GM19328 (cell line): ENCODE measurements around the gene IL10RB.

Source experiments
- ATAC-seq: cut with Tn5 transposase; IDR thresholded peaks from one replicate; pipeline ENCODE4 v1.9.1; 2021; ENCODE audit warnings: mild to moderate bottlenecking, moderate library complexity; ENCODE audit not compliant: unreplicated experiment

Gene IL10RB

GRCh38 chr21:33264561-33264960 lies 1.6 kb upstream of the IL10RB start:
- no peak for ATAC-seq

- ATAC-seq: peak; percentile 36
Observed at GRCh38 chr21:33265664-33266049, 510 bp upstream of the IL10RB start.

GRCh38 chr21:33266789-33267135 lies 595 bp downstream of the IL10RB start:
- no peak for ATAC-seq

GRCh38 chr21:33267250-33267649 lies 1.1 kb downstream of the IL10RB start:
- ATAC-seq: no peak

DNA sequence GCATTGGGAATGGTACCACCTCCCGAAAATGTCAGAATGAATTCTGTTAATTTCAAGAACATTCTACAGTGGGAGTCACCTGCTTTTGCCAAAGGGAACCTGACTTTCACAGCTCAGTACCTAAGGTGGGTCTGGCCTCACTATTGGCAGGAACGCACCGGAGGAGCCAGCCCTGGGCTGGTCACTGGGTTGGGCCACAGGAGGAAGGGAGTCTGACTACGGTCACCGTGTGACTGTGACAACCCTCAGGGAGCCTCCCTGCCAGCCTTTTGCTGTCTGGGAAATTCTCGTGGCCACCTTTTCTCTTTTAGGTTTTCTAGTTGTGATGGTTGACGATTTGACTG lies 2.2 kb downstream of the IL10RB start:
- ATAC-seq: no peak

DNA sequence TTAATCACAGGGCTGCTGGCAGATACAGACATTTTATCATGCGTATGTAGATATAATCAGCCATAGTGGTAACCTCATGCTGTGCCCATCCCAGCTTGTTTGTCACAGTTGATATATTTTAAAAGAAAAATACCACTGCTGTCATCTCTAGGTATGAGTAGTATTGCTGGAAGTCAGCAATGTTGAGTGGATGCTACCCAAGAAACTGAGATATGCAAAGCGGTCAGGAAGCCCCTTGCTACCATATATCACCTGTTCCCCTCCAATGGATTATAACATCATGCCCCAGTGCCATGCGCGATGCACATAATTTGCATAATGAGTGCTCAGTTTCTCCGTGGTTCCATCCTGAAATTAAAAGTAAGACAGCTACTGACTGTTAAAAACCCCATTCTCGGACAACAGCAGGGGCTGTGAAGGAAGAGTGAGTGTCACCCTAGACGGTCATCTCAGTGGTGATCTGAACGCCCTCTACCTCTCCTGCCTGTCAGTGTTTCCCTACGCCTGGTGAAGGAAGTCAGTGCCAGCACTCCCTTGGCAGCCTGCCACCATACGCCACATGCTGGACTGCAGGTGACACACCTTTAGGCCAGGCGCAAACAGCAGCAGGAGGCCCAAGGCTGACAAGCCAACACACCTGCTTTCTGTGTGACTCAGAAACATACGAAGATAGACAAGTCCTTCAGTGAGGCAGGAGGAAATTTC lies 2.7 kb downstream of the IL10RB start:
- ATAC-seq: no peak

DNA sequence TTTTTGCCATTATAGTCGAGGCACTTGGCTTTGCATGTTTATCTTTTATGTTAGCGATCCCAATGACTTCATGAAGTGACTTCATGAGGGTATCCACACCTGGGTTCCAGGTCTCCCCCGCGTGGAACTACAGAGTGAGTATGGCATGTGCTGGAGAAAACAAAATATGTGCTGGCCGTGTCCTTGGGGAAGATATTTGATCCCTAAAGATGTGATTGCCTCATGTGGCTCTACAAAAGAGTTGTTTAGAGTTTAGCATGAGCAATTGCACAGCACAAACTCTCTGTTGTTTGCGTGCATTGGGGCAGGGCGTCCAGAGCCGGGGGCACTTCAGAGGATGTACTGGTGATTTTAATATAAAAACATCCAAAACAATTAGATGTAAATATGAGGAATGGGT lies 4.8 kb downstream of the IL10RB start:
- ATAC-seq: no peak

DNA sequence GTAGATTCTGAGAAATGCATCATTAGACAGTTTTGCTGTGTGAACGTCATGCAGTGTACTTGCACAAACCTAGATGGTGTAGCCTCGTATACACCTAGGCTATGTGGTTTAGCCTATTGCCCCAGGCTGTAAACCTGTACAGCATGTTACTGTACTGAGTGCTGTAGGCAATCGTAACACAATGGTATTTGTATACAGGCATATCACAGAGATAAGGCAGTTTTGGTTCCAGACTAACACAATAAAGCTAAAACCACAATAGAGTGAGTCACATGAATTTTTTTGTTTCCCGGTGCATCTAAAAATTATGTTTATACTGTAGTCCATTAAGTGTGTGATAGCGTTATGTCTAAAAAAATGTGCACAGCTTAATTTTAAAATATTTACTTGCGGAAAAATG lies 6.9 kb downstream of the IL10RB start:
- ATAC-seq: no peak

DNA sequence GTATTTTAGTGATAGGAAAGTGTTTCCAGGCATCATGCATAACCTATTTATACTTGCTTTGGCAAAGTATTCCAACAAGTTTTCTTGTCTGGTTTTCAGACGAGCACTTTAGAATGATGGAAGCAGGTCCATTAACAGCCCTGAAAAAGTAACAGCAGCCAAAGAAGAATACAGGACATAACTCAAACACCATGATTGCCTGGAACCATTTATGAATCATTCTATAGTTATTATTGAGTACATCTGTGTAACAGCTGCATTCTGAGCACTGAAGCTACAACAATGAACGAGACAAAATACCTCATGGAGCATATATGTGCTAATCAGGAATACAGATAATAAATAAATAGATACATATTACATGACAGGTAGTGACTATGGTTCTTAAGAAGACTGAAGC lies 12.6 kb downstream of the IL10RB start:
- ATAC-seq: no peak

- ATAC-seq: no peak
Observed at GRCh38 chr21:33279330-33279820, 13.2 kb downstream of the IL10RB start.

DNA sequence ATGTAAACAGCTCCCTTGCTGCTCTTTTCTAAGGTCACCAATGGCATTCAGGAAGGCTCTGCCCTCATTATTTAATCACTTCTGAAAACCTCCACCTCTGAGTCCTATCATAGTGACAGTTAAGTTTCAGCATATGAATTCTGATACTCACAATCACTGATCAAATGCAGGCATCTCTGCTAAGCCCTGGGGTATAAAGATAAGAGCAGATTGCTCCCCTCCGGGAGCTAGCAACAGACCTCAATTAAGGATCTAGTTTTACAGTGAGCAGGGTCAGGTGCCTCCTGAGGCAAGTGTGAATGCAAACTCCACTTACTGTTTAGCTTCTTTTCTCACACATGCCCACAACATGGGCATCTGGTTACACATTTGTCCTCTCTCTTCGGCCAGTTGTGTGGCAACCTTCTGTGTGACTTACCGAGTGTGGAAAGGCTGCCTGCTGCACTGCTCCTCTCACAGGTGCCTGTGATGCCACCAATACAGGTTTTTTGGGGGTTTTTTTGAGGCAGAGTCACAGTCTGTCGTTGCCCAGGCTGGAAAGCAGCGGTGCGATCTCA lies 15.0 kb downstream of the IL10RB start:
- ATAC-seq: no peak

DNA sequence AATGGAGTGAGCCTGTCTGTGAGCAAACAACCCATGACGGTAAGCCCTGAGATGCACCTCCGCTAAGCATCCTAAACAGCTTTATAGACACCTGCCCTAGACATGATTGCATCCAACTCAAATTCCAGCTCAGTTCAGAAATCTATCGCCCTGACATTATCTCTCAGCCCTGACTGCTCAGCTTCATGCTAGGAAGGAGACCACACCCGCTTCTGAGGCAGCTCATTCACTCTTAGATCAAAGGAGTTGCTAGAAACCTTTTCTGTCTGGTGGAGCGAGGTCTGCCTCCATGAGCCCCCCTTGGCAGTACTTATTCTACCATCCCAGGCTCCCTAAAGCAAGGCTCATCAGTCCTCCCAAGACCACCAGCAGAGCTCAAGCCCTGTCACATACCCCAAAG lies 17.0 kb downstream of the IL10RB start:
- ATAC-seq: no peak

DNA sequence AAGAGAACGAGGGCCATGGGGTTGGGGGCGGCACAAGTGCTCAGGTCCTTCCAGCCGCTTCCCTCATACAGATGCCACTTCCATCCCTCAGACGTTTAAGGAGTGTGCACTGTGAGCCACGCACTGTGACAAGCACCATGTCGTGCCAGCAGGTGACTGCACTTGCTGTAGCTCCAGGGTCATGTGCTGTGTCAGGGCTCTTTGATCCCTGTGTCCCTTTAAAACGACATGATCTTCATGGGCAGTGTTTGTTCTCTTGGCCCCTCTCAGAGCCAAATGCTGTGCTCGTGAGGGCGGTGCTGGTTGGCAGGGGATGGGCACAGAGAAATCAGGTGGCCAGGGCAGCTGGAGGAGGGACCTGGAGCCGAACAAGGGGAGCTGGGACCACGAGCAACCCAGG lies 19.9 kb downstream of the IL10RB start:
- no peak for ATAC-seq

- ATAC-seq: no peak
Observed at GRCh38 chr21:33286600-33287456, 20.7 kb downstream of the IL10RB start.

DNA sequence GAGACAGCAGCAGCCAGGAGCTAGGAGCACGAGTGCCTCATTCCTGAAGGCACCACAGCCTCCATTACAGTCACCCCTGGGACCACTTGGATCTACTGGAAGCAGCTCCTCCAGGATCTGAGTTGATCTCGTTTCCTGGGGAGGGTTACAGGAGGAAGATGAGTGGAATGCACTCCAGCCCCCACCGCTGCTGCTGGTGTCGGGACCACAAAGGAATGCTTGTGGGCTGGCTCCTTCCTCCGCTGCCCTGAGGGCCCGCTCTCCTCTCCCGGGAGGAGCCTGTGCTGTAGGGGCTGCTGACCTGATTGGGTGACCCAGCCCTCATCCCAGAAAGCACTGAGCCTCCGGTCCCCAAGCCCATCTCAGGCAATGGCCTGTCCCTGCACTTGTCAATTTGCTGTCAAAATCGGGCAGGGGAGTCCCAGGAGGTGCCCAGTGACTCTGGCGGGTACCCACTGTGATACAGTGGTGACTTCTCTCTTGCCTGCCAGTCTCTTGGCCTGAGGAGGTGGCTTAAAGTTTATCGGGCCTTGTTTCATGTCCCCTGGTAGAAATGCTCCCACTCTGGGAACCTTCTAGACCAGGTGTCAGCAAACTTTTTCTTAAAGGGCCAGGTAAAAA lies 23.1 kb downstream of the IL10RB start:
- no peak for ATAC-seq

GRCh38 chr21:33290441-33290840 lies 24.3 kb downstream of the IL10RB start:
- no peak for ATAC-seq

GRCh38 chr21:33291686-33292085 lies 25.5 kb downstream of the IL10RB start:
- ATAC-seq: no peak

- no peak for ATAC-seq
Observed at GRCh38 chr21:33292724-33293123, 26.6 kb downstream of the IL10RB start.

- ATAC-seq: no peak
Observed at GRCh38 chr21:33293136-33293535, 27.0 kb downstream of the IL10RB start.

DNA sequence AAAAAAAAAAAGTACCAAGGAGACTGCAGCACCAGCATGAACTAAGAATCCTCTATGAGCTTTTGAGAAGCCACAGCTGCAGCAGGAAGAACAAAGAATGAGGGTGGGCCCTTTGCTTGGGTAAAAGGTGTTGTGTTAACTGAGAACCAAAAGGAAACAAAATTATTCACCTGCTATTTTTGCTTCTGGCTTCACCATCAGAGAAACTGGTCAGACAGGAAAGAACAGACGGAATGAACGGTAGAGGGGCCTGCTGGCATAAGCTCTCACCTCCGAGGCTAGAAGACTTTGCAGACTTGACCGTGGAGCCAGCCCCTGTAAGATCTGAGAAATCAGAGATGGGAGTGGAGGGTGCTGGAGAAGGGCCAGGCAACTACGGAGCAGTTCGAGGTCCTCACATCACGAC lies 27.6 kb downstream of the IL10RB start:
- ATAC-seq: no peak

GRCh38 chr21:33296156-33296555 lies 30.0 kb downstream of the IL10RB start:
- ATAC-seq: no peak
